GM13976 (cell line): ENCODE data around the gene HTR3C.
"Not testable (repeated sequence)": the region's sequence is repeated elsewhere in the genome, so short reads cannot be mapped to it uniquely, and the experiment has no call there.

Experiments used
- DNase-seq: peaks from one replicate; pipeline ENCODE4 v3.0.0; 2012; ENCODE audit warnings: low spot score
- CTCF ChIP-seq: IDR thresholded peaks from 2 replicates; pipeline ENCODE4 v1.5.1; 2012; ENCODE audit warnings: borderline replicate concordance, mild to moderate bottlenecking; ENCODE audit not compliant: insufficient read depth; ENCODE audit errors: extremely low read depth, missing control alignments, control extremely low read depth
- in situ Hi-C: fragments of 300-500 bp; cut with MboI; formaldehyde crosslinking; loops from one replicate; pipeline ENCODE4 v1.12.0; 2022; ENCODE audit warnings: low sequenced_read_pairs, mixed read lengths, inconsistent platforms; ENCODE audit not compliant: unreplicated experiment

HTR3C gene

DNA sequence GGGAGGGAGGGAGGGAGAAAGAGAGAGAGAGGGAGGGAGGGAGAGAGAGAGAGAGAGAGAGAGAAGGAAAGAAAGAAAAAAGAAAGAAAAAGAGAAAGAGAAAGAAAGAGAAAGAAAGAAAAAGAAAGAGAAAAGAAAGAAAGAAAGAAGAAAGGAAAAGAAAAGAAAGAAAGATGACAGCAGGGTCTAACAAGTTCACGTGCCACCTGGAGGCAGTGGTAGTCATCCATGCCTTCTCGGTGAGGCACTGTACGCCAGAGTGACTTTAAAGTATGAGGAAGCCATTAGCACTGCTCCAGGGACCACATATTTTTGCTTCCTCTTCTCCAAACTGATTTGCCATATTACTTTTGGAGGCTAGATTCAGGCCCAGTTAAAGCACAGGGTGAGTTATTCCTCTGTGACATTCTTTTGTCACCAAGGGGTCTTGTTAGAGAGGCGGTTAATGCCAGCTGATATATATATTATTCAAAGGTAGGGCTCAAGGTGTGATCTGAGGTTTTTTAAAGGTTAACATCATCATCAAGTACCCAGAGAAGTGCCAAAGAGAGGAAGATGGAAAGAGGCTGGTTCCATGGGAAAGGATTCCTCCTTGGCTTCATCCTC, 21.6 kb upstream of the HTR3C start, which contains the start of gene HTR3D:
HTR3D (plus strand) TSS at position 556 of the 606 bp plus-strand sequence; CDS start at position 556, 0 bp downstream.
- TF ChIP-seq CTCF, result no peak
- in situ Hi-C loops, result no loop called here
- DNase-seq, result no peak

DNA sequence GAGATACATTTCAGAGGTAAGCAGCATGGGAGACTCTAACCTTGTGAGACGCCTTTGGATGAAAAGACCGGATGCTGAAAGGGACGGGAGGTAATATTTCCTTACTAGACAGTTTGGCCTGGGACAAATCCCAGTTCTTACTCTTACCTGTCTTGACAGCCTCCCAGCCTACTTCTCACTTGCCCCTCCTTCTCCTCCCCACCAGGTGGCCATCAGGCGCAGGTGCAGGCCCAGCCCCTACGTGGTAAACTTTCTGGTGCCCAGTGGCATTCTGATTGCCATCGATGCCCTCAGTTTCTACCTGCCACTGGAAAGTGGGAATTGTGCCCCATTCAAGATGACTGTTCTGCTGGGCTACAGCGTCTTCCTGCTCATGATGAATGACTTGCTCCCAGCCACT, 15.0 kb upstream of the HTR3C start:
- DNase-seq, result no peak
- TF ChIP-seq CTCF, result no peak
- in situ Hi-C loops, result no loop called here

DNA sequence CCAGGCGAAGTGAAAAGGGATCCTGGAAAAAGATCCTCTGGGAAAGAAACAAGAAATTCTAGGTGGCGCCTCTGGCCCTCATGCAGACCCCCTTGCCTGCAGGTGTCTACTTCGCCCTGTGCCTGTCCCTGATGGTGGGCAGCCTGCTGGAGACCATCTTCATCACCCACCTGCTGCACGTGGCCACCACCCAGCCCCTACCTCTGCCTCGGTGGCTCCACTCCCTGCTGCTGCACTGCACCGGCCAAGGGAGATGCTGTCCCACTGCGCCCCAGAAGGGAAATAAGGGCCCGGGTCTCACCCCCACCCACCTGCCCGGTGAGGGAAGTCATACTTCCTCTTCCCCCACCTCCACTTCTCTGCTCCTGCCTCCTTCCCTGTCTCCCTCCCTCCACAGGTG, 14.5 kb upstream of the HTR3C start:
- in situ Hi-C loops, DNase-seq: not testable (repeated sequence)

- TF ChIP-seq CTCF, result no peak
- no peak for DNase-seq
- in situ Hi-C loops, result no loop called here
These were observed 13.4 kb upstream of the HTR3C start for GRCh38 chr3:184039414-184039813.

DNA sequence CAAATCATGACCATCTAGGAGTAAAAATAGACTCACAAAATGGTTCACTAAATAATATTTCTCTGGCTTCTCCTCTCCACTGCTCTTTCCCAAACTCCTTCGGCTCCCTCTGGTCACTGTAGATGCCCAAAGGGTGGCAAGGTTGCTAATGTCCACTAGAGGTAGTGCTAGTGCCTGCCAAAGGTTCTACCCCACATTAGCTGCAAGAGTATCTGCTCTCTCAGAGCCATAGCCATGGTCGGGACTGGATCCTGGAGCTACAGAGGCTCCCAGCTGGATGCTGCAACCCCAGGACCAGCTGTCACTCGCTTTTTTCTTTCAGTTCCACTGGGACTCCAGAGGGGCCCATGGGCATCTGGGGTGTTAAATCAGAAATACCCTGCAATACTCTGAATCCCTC, 12.8 kb upstream of the HTR3C start:
- in situ Hi-C loops, result no loop called here
- no peak for TF ChIP-seq CTCF

DNA sequence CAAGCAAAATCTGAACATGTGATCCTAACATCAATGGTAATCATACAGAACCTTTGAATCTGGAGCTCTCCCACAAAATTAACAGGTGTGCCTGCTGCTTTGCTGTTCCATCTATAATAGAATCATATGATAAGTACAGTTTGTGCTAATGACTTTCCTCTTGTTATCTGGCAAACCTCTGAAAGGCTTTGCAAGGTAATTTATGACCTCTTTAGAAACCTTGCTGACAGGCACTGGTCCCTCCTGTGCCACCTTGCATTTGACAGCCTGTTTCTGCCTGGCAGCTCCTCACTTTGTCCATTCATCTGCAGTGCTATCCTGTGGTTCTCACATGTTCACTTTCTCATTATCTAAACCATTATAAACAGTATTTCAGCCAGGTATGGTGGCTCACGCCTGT, 10.2 kb upstream of the HTR3C start:
- no peak for DNase-seq
- in situ Hi-C loops, result no loop called here
- no peak for TF ChIP-seq CTCF

More for the DNA sequence above, 12.8 kb upstream of the HTR3C start:
- no peak for DNase-seq

GRCh38 chr3:184045995-184046394, 6.9 kb upstream of the HTR3C start:
- in situ Hi-C loops, result no loop called here
- DNase-seq, result no peak
- TF ChIP-seq CTCF, result no peak
